Prostate gland (tissue), 2 donors: Measurements from ENCODE around the gene SRGAP2B. TPM values are rescaled to one million over a fixed set of nuclear protein-coding genes. Genes with fewer than 3 reads are reported as not detected.
"Not testable (repeated sequence)": the region's sequence is repeated elsewhere in the genome, so short reads cannot be mapped to it uniquely, and the experiment has no call there.

Experiments used
- DNase-seq: peaks from one replicate; pipeline ENCODE4 v3.0.0-alpha.2; 2019; ENCODE audit warnings: low spot score
- H3K27ac ChIP-seq, 2 donors: fragments of 200-600 bp; sonication (generic); 2 replicates each; pipeline ENCODE4 v1.5.1; 2017 to 2019
- H3K27me3 ChIP-seq: fragments of 200-600 bp; sonication (generic); replicated peaks from 2 replicates; pipeline ENCODE4 v1.5.1; 2019; ENCODE audit not compliant: insufficient read depth
- H3K36me3 ChIP-seq, 2 donors: fragments of 200-600 bp; sonication (generic); 1 replicate in 1 of 2; 2 replicates in 1 of 2; pipeline versions ENCODE4 v1.5.1 to v1.8.1; 2017 to 2019
- H3K4me1 ChIP-seq: fragments of 200-600 bp; sonication (generic); replicated peaks from 2 replicates; pipeline ENCODE4 v1.5.1; 2019
- H3K4me3 ChIP-seq, 2 donors: fragments of 200-600 bp; sonication (generic); 2 replicates each; pipeline ENCODE4 v1.5.1; 2017 to 2019
- H3K9me3 ChIP-seq: fragments of 200-600 bp; sonication (generic); 2 replicates; pipeline ENCODE4 v1.5.1; 2017
- WGBS: methylation state at CpG from one replicate; pipeline ENCODE4 v1.1.5; 2018; 5-methylcytosine and 5-hydroxymethylcytosine counted together
- intact Hi-C: fragments of 100-400 bp; cut with DNase I; formaldehyde crosslinking; loops from one replicate; pipeline ENCODE4 v1.14.2; 2022
- total RNA-seq, 2 donors: library from RNA; depleted of rRNA; stranded (reverse); fragments of >200 nt; gene quantifications; one replicate each; pipeline ENCODE4 v1.1.0, GENCODE V29; 2016

SRGAP2B gene
- total RNA-seq, 2 donors from 2014 or later = 6.6 to 10.0 TPM

DNA sequence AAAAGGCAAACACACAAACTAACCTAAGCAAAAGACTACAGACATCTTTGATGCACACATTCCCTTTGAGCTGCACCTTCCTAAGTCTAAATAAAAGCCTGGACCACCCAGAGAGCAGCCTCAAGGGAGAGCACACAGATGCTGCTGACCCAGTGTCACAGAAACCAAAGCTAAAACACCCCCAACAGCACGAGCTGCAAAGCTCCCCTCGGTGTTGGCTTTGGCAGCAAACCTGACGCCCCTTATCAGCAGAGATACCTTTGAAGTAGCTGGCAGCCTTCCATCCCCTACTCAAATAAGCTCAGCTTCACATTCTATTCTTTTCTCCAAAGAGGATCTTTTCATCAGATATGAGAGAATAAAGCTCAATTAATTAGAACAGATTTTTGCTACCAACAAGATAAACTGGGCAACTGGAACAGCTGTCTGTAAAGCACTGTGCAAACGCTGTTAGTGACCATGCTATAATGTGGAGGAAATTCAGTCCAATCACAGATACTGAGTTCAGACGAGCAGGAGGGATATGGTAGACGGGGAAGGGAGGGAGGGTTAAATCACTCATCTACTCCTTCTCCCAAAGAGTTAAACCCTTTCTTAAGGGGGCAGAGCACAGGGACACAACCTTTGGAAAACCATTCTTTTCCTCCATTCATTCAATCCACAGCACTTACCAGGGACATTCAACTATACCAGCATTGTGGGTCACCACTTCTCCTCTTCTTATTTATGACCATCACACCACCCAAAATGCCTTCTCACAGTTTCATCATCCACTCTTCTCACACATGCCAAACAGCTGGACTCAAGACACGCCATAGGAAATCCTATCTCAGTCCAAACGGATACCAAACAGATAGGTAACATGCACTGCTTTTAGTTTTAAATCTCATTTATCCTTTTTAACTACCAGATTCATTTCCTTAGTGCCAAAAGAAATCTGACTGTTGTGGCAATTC is 148.3 kb downstream of the SRGAP2B start:
- H3K36me3 ChIP-seq, H3K27me3 ChIP-seq, DNase-seq, intact Hi-C loops, H3K9me3 ChIP-seq, H3K27ac ChIP-seq, H3K4me3 ChIP-seq, H3K4me1 ChIP-seq: not testable (repeated sequence)
- no CpG with 5 or more reads among the region's 8 CpGs for WGBS

DNA sequence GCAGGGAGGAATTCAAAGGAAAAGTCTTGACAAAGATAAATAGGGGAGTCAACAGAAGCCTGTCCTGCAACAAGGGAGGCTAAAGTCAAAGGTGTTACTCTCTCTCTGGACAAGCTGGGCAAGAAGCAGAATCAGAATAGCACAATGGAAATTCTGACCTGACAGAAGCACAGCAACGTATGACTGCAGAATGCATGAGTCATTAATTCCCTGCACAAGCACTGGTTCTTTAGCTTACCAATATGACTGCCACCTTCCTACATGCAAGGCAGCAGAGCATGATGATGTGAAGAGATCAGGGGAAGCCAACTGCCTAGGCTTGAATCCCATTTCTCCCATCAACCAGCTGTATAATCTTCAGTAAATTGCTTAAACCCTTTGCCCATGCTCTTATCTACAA is 153.4 kb downstream of the SRGAP2B start:
- H3K9me3 ChIP-seq, H3K4me3 ChIP-seq, H3K4me1 ChIP-seq, H3K27ac ChIP-seq, intact Hi-C loops, H3K27me3 ChIP-seq, H3K36me3 ChIP-seq, DNase-seq: not testable (repeated sequence)
- no CpG with 5 or more reads among the region's 1 CpG for WGBS

DNA sequence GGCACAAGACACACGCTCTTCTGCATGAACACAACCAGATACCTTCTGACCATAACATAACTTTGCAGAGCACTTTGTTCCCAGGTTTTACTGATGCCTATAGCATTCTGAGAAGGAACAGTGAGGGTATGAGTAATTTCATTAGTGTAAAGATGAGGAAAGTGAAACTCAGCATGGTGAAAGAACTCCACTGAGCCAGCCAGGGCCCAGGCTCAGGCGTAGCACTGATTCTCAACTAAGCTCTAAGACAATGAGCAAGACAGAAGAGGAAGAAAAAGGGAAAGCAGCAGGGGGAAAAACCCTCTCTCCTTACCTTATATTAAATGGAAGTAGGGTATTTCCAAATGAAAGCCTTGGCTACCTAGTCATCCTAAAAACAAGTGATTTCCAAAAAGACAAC is 155.1 kb downstream of the SRGAP2B start:
- H3K4me1 ChIP-seq, intact Hi-C loops, H3K27me3 ChIP-seq, H3K9me3 ChIP-seq, H3K27ac ChIP-seq, DNase-seq, H3K4me3 ChIP-seq, H3K36me3 ChIP-seq: not testable (repeated sequence)
- no CpG with 5 or more reads among the region's 2 CpGs for WGBS

DNA sequence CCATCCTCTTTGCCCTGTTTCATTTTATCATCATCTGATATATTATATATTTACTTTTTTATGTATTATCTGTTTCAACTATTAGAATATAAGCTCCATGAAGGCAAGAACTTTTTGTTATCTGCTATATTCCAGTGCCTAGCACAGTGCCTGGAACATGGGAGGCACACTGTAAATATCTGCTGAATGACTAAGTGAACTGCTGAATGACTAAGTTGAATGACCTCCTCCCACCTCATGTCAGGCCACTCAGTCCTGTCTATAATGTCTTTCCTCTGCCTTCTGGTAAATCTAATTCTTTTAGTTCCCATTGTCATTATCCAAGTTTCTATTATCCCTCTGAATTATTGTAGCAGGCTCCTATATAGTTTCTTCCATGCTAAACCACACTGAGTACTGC is 156.5 kb downstream of the SRGAP2B start:
- H3K27ac ChIP-seq, DNase-seq, H3K4me3 ChIP-seq, H3K9me3 ChIP-seq, H3K27me3 ChIP-seq, H3K4me1 ChIP-seq, H3K36me3 ChIP-seq, intact Hi-C loops: not testable (repeated sequence)

DNA sequence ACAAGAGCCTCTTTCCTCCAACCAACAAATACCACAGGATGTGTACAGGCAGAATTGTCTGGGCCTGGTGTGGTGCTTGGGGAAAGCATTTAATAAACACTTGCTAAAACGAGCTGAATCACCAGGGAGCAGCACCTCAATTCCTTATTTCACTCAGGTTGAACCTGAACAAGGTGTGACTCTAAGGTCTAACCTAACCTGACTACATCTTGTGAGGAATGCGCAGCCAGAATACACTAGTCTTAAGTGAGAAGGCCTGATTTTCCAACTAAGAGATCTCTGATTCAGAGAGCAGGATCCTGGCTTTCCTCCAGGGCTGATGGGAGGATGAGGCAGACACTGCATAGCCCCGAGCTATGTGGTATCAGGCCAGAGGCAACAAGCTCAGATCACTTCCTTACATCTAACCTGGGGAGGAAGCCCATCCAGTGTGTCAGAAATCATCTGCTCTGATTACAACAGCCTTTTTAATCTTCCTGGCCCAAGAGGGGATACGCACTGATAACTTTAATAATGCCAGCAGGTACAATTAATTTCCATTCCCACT is 158.9 kb downstream of the SRGAP2B start:
- H3K27me3 ChIP-seq, H3K9me3 ChIP-seq, intact Hi-C loops, H3K27ac ChIP-seq, H3K4me3 ChIP-seq, H3K4me1 ChIP-seq, H3K36me3 ChIP-seq, DNase-seq: not testable (repeated sequence)
- no CpG with 5 or more reads among the region's 4 CpGs for WGBS

DNA sequence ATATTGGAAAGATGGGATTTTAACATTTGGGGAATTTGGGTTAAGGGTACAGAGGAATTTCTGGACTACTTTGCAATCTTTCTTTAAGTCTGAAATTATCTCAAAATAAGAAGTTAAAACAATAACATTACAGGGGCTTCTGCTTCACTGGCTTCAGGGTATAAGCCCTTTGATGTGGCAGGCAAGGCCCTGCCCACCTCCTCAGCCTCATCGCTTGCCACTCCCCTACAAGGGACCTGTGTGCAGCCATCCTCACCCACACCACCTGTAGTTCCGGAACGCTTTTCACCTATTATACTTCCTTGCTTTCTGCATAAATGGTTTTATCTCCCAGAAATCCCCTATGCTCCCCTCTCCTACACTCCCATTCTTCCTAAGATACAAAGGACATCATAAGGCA is 159.8 kb downstream of the SRGAP2B start:
- H3K27ac ChIP-seq, H3K36me3 ChIP-seq, intact Hi-C loops, H3K9me3 ChIP-seq, H3K27me3 ChIP-seq, H3K4me3 ChIP-seq, H3K4me1 ChIP-seq, DNase-seq: not testable (repeated sequence)
- WGBS = no CpG with 5 or more reads among the region's 3 CpGs

DNA sequence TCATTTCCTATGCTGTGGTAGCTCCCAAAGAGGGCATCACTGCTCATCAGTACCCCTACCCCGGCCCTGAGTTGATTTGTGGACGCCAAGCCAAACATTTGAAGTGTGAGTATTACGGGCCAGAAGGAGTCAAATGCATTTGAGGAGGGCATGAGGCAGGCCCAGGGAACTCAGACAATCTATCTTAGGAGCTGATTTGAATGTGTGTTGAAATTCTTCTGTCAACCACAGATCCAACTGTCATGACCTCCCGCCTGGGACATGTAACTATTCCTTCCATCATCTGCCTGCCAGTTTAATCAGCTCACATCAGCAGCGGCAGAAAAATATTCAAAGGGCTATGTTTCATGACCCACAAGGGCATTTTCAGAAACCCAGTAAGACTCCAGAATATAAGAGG is 162.1 kb downstream of the SRGAP2B start:
- H3K4me3 ChIP-seq, H3K4me1 ChIP-seq, H3K27me3 ChIP-seq, H3K9me3 ChIP-seq, DNase-seq, H3K36me3 ChIP-seq, H3K27ac ChIP-seq, intact Hi-C loops: not testable (repeated sequence)
- 90% methylated on average over 3 of the region's 5 CpGs for WGBS

DNA sequence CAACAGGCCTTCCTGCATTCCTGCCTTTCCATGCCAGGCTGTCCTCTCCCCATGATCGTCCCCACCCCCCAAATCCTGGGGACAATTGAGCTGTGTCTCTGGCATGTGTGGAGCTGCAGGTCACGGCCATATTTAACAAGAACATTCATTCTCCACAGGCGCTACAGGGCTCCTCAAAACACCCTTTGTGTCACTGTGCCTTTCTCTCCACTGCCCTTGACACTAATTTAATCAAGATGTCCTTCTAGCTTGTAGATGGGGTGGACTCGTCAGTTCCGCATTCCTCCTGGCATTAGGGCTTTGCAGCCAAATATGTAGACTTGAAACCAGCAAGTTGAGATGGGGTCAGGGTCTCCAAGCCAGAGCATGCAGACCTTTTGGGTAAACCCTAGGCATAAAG is 163.0 kb downstream of the SRGAP2B start:
- H3K27me3 ChIP-seq, H3K9me3 ChIP-seq, H3K4me1 ChIP-seq, H3K4me3 ChIP-seq, DNase-seq, H3K36me3 ChIP-seq, intact Hi-C loops, H3K27ac ChIP-seq: not testable (repeated sequence)
- 96% methylated on average over 3 of the region's 5 CpGs for WGBS

DNA sequence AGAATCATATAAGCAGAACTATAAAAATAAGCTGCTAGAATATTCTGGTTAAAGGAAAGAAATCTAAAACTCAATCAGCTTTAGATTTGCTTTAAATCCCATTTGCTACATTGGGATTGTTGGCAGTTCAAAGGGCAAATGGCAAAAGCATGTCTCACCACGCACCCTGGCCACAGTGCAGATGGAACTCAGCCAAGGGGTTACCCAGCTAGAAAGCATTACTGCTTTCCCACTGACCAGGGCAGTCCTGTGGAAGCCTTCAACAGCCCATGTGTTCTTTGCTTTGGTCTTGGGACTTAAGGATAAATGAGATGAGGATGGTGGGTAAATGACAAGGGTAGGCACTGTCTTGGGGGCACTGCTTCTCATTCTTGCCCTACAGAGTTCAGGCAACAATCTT is 163.6 kb downstream of the SRGAP2B start:
- H3K27ac ChIP-seq, H3K36me3 ChIP-seq, H3K4me3 ChIP-seq, H3K4me1 ChIP-seq, H3K9me3 ChIP-seq, DNase-seq, intact Hi-C loops, H3K27me3 ChIP-seq: not testable (repeated sequence)
- WGBS = no CpG with 5 or more reads among the region's 1 CpG

DNA sequence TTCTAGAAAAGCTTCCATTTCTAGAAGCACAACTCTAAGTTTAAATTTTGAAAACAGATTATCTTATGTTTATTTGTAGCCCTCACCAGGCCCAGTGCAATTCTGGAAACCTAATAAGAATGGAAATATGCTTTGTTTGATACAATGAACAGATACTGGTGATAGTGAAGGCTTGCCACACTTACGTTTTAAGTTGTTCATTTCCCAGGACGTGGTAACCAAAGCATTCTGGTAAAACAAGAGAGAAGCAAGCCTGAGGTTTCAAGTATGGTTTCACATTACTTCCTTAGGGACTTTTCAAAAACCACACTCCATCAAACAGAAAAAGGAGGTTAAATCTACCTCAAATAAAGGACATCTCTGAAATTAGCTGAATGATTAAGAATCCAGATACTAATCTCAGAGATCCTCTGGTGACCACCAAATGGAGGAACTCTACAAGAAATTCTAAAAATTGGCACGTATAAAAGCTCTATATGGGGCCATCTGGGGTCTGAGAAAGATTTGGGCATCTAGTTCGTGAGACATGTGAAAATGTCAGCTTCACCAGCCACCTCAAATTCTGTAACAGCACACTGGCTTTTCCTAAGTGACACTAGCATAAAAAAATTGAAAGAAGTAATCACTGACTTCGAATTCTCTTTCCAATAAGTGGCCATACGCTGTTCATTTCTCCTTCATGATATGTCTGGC is 164.9 kb downstream of the SRGAP2B start:
- intact Hi-C loops, H3K27ac ChIP-seq, H3K27me3 ChIP-seq, DNase-seq, H3K4me1 ChIP-seq, H3K36me3 ChIP-seq, H3K4me3 ChIP-seq, H3K9me3 ChIP-seq: not testable (repeated sequence)
- WGBS = 86% methylated on average over 3 of the region's 6 CpGs

DNA sequence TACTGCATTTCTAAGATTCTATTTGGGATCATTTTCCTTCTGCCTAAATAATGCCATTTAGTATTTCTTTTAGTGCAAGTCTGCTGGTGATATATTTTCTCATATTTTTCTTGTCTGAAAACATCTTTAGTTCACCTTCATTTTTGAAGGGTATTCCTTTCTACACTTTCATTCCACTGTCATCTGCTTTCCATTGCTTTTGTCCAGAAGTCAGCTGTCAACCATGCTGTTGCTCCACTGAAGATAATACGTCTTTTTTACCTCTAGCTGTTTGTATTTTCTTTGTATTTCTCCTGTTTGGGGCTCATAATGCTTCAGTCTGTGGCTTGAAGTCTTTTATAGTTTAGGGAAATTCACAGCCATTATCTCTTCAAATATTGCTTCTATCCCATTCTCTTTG is 167.8 kb downstream of the SRGAP2B start:
- H3K4me1 ChIP-seq, H3K27ac ChIP-seq, H3K36me3 ChIP-seq, H3K4me3 ChIP-seq, H3K27me3 ChIP-seq, H3K9me3 ChIP-seq, DNase-seq, intact Hi-C loops: not testable (repeated sequence)
- WGBS = 75% methylated on average over 1 of the region's 1 CpG

DNA sequence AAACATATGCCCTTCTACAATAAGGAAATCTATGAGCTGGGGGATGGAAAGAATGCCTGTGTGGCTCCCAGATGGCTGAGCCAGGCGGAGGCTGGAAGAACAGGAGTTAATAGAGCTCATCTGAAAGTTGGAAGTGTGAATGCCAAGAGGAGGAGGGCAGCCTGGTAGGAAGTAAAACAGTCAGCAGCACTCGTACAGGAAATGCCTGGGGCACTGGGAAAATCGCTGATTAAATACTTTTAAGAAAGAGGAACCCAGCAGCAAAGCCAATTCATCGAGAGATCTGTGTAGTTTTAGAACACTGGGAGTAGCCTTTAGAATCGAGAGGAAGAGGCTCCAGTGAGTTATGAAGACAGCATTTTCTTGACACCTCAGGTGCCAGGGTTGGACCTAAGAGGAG is 171.5 kb downstream of the SRGAP2B start:
- H3K27ac ChIP-seq, DNase-seq, H3K36me3 ChIP-seq, H3K4me3 ChIP-seq, H3K9me3 ChIP-seq, H3K27me3 ChIP-seq, intact Hi-C loops, H3K4me1 ChIP-seq: not testable (repeated sequence)
- no CpG with 5 or more reads among the region's 5 CpGs for WGBS
